H1 (cell line): ENCODE results near the gene CGRRF1. TPM values are rescaled to one million over a fixed set of nuclear protein-coding genes. Genes with fewer than 3 reads are reported as not detected.

Experiments
- GABPA ChIP-seq: IDR thresholded peaks from 2 replicates; pipeline ENCODE4 v1.6.1; 2011; ENCODE audit warnings: mild to moderate bottlenecking, low read length, moderate library complexity, borderline replicate concordance; ENCODE audit not compliant: insufficient read depth
- polyA plus RNA-seq, 7 experiments: library from polyadenylated mRNA; depleted of rRNA in 3 of 7; stranded (reverse) in 5 of 7; unstranded in 2 of 7; fragments of >200 nt in 5 of 7; fragments of 200-250 nt in 2 of 7; gene quantifications; 1 replicate in 5 of 7; 2 replicates in 1 of 7; 4 replicates in 1 of 7; pipeline versions ENCODE4 v1.2.1 to v1.2.3, GENCODE V29; 2011 to 2013; ENCODE audit warnings: missing spikeins in 2 of 7, mixed read lengths in 2 of 7
- total RNA-seq: library from RNA; stranded (reverse); fragmentation: NEBNext Ultra II Directional; extraction: Animal tissue kit (Norgen Biotek cat#: 25700); gene quantifications from 2 replicates; pipeline ENCODE4 v1.2.1, GENCODE V29; 2021

Gene CGRRF1
- total and polyA plus RNA-seq, 2 of the 8 experiments (the other 6 are each of a cell fraction or from before 2014, with no cell fraction given), result 7.4 to 20.2 TPM

DNA sequence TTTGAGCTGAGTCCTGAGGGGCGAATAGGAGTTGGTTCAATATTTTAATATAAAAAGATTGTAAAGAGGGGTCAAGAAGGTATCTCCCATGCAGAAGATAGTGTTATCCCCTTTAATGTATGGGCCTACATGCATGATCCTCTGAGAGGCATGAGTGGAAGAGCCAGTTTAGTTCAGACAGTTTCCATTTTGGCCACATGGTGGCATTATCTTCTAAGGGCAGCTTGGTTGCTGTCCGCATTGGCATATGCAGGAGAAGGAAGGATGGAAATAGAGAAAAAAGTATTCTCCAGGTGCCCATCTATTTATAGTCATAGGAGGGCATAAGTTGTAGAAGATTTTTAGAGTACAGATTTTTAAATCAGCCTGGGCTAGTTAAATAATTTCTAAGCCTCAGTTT is 62.6 kb downstream of the CGRRF1 start (continued):
- no peak for TF ChIP-seq GABPA
